Fibroblast of skin of left quadriceps (primary cell): Measurements from ENCODE around the gene RNASE1.
"Not testable (repeated sequence)": the region's sequence is repeated elsewhere in the genome, so short reads cannot be mapped to it uniquely, and the experiment has no call there.

ENCODE experiments used
- DNase-seq, 2 experiments: peaks; one replicate each; pipeline ENCODE4 v3.0.0-alpha.2; 2013; ENCODE audit warnings: low read depth in 2 of 2

RNASE1 gene

DNA sequence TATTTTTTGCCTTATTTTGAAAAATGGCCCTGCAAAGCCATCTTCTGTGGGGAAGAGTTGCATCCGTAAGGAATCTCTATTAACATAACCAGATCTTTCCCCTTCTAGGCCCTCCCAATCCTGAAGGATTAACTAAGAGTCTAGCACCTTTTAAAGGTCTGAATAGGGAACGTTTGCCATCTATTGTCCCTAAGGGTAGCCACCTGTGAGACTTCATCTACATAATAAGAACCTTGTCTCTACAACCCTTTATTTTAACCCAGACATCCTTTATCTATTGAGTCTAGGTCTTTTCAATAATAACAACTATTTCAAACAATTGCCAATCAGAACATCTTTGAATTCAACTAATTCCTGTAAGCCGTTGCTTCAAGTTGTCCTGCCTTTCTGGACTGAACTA lies 30.0 kb downstream of the RNASE1 start:
- no peak for DNase-seq

DNA sequence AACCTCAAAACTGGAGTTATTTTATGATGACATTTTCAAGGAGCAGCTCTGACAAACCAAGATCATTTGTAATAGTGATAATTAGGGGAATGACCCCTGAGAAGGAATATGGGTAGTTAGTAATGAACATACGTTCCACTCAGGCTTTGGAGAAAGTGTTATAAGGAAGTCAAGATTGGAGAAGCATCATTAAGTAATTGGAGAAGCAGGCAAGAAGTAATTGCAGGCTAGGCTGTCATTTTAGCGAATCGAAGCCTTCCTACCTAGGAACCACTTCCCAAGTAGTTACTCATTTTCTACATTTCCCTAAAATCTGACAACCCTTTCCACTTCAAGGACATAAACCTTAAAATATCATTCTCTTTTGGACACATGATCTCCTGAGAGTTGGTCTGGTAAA lies 33.2 kb downstream of the RNASE1 start:
- no peak for DNase-seq

DNA sequence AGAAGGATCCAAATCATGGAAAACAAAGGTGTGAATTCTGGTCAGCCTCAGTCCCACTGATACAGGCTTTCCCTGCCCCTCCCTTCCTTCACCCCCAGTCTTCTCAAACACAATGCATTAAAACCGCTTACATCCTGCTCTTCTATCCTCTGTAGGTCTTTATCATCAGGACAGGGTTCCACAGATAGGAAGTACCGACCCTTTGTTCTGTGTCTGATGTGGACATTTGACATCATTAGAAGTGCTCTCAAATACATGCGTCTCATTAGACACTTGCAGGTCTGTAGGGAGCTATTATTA lies 34.1 kb downstream of the RNASE1 start:
- no peak for DNase-seq

DNA sequence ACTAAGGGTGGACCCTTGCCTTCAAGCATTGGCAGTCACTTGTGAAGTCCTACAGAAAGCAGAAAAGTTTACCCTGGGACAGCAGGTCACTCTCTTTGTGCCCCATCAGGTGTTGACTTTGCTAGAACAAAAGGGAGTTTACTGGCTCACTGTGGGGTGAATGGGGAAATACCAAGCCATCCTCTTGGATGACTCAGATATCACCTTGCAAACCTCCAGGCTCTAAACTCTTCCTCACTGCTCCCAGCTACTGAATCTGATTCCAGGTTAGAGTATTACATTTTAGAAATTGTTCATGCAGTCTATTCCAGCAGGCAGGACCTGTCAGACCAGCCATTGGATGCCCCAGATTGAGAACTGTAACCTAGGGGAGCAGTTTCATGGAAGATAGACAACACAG lies 41.7 kb downstream of the RNASE1 start:
- no peak for DNase-seq

DNA sequence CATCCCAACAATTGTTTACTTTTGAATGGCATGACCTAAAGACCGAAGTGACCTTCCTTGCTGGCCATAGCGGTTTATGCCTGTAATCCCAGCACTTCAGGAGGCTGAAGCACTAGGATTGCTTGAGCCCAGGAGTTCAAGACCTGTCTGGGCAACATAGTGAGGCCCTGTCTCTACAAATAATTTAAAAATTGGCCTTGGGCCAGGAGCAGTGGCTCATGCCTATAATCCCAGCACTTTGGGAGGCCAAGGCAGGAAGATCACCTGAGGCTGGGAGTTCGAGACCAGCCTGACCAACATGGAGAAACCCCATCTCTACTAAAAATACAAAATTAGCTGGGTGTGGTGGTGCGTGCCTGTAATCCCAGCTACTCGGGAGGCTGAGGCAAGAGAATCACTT lies 43.2 kb downstream of the RNASE1 start:
- not testable (repeated sequence) for DNase-seq

DNA sequence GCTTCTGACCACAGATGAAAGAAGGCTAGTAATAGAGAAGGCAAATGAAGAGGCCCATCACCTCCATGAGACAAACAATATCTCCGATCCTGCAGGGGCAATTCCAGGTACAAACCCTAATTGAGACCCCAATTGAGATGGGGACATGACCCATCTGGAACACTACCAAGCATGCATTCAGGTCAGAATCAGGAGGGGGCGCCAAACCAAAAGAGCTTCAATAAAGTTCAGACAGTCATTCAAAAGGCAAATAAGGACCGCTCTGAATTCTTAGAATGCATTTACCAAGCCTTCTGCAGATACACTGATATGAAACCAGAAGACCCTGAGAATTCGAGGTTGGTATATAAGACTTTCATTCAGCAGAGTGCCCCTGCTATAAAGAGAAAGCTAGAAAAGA lies 44.7 kb downstream of the RNASE1 start:
- no peak for DNase-seq

DNA sequence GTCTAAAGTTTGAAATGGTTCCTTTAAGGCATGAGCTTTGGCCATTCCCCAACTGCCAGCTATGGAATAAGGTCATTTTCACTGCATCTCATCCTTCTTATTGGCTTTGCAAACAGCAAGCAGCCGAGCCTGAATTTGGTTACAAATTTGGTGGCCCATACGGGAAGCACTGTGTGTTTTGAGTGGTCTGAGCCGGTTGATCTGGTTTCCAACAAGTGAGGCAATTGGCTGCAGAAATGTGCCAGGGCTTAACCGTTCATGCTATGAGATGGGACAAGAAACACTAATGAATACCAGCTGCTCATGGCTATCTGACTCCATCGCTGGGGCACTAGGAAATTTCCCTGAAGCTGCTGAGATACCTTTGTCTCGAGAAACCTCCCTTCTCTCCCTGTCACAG lies 47.6 kb downstream of the RNASE1 start:
- no peak for DNase-seq

DNA sequence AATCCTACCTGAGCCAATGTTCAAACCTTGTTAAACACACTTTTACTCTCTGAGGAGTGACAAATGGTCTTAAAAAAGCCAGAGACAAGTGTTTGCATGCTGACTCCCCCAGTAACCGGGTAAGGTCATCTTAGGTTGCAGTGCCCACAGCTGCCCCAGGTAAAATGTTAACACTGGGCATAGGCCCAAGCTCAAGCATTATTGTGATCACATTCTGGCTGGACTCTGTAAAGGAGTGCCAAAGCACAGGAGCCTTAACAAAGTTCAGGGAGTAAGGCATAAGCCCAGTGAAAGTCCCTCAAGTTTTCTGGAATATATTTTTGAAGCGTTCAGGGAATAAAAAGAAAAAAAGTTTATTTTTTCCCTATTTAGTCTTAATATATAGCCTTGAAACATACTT lies 48.3 kb downstream of the RNASE1 start:
- no peak for DNase-seq

DNA sequence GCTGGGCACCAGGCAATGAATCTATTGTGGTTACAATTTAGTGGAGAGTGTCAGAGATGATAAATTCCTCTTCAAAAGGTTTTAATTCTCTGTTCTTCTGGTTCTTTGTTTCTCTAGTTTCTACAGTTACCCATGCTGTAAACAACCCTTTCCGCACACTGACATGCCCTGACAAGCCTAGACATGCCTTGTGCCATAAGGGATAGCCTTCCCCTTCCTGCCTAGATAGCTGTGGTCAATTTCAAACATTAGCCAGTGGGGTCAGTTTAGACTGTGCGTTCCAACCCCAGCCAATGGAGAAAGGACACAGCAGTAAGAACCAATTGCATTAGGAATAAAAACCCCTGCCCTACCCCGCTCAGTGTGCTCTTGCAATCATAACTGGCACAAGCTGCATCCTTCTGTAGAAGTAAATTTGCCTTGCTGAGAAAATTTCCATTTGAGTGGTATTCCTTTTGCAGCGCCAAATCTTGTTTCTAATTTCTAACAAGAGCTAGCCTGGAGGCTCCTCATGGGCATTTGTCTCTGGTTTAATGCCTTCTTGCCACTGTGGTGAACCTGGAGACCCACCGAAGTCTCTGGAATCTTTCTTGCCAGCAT lies 50.6 kb downstream of the RNASE1 start:
- DNase-seq: no peak
